Measurements from ENCODE around the gene ALG8. TPM values are rescaled to one million over a fixed set of nuclear protein-coding genes. Genes with fewer than 3 reads are reported as not detected.

The ALG8 gene
- total RNA-seq, 2 experiments from 2014 or later, result 47.3 to 51.6 TPM

DNA sequence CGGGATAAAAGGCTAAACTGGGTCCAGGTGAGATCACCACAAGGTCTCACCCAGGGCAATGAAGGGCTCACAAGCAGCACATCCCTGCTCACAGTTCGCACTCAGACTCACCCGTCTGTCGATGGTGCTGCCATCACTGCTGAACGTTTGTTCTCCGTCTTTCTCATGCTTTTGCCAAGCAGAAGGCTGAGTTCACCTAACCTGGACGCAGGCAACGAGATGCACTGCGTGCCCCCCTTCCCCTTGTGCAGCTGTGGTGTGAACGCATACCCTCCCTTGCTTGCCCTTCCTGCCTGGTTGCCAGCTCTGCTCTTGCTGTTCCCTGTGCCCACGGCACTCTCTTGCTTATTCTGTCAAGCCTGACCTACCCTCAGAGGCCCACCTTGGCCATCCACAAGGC lies 31.0 kb upstream of the ALG8 start:
- no peak for ATAC-seq
- no peaks in the 10 kb centered on the region for H3K4me1 Mint-ChIP-seq
- no peak for DNase-seq
- H3K9me3 Mint-ChIP-seq (ENCODE audit: low read depth), result no peaks in the 10 kb centered on the region
- H3K4me3 Mint-ChIP-seq, result no peak overlapping the region
- no peak overlapping the region for H3K27ac Mint-ChIP-seq
- peaks cover 5% of the 10 kb centered on the region for H3K36me3 Mint-ChIP-seq
- no peaks in the 10 kb centered on the region for H3K27me3 Mint-ChIP-seq
- CTCF ChIA-PET, result interaction anchor here (1.6 kb wide), 1 partner anchor 124 kb away, joined by 4 read pairs; no protein-coding TSS in a partner anchor

DNA sequence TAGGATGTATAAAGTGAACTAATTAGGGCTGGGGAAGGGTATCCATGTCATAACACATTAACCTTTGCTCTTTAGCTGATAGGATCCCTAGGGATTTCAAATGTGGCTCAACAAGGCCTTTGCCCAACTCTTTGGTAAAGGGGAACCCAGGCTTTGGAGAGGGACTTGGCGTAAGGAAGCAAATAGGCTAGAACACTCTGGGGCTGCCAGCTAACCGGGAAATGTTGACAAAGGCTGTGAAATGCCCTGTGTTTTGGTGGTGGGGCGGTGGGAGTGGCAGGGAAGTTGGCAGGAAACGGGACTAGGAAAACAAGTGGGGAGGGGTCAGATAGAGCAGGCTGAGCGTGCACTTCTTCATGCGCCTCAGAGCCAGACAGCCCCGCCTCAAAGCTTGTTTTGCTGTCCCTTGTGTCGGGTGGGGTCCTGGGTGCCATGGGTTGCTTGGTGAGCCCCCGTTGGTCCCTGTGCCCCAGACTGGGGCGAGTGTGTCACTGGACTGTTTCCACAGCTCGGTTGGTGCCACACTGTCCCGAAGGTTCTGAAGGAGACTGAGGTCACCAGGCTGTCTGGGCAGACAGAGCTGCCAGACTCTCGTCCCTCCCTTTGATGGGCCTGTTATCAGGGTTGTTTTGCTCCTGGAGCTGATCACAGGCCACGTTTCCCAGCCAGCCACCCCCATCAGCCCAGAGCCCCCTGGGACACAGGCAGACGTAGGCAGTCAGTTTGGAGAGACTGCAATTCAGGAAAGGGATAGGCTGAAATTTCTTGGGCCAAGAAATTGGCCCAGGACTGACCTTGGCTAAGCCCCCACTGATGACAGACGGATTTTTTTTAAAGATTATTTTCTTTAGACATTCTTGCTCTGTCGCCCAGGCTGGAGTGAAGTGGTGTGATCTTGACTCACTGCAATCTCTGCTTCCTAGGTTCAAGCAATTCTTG lies 29.4 kb upstream of the ALG8 start:
- no peak overlapping the region for H3K4me3 Mint-ChIP-seq
- no peak for ATAC-seq
- CTCF ChIA-PET, result no interaction called here
- no peak for DNase-seq
- no peaks in the 10 kb centered on the region for H3K9me3 Mint-ChIP-seq (ENCODE audit: low read depth)
- H3K27me3 Mint-ChIP-seq, result no peaks in the 10 kb centered on the region
- no peak overlapping the region for H3K27ac Mint-ChIP-seq
- no peaks in the 10 kb centered on the region for H3K4me1 Mint-ChIP-seq
- peaks cover 3% of the 10 kb centered on the region for H3K36me3 Mint-ChIP-seq

DNA sequence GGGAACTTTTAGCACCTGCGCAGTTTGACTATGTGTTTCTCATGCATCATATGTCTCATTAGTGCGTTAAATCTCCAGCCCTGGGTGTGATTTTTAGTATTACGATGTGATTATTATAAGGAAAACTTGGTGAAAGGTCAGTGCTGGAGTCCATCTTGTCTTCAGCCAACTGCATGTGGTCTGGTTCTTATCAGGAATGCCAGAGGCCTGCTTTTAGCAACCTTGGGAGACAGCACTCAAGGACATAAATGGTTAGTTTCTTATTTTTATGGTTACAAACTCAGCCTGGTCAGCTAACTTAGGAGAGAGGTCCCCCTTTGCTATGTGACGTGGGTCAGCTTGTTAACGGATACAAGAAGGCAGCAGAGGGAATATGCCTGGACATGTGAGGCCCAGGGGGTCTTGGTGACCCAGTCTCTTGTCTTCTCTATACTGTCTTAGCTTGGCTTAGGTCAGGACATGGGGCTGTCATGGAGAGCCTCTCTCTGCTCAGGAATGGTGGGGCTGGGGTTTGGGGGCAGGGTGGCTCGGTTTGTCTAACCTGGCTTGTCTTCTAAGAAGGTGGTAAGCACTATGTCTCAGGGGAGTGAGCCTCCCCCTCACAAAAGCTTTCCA lies 27.5 kb upstream of the ALG8 start:
- Mint-ChIP-seq H3K27ac (no peak overlapping the region), H3K9me3 (ENCODE audit: low read depth) (no peaks in the 10 kb centered on the region), H3K27me3 (no peaks in the 10 kb centered on the region), H3K4me3 (no peak overlapping the region), H3K4me1 (no peaks in the 10 kb centered on the region), H3K36me3 (no peaks in the 10 kb centered on the region)
- CTCF ChIA-PET, result no interaction called here
- ATAC-seq (no peak), DNase-seq (no peak)

DNA sequence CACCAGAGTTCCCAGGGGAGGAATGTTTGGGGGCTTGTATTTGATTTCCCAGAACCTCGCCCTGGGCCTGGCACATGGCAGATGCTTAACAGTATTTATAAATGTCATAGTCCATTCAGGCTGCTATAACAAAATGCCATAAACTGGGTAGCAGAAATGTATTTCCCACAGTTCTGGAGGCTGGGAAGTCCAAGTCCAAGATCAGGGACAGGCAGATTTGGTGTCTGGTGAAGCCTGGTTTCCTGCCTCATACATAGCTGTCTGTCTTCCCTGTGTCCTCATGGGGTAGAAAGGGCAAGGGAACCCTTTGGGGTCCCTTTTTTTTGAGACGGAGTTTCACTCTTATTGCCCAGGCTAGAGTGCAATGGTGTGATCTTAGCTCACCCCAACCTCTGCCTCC lies 25.0 kb upstream of the ALG8 start:
- H3K4me3 Mint-ChIP-seq, result no peak overlapping the region
- no peaks in the 10 kb centered on the region for H3K36me3 Mint-ChIP-seq
- no peaks in the 10 kb centered on the region for H3K4me1 Mint-ChIP-seq
- DNase-seq, result no peak
- no peak for ATAC-seq
- CTCF ChIA-PET, result no interaction called here
- no peak overlapping the region for H3K27ac Mint-ChIP-seq
- no peaks in the 10 kb centered on the region for H3K27me3 Mint-ChIP-seq
- no peaks in the 10 kb centered on the region for H3K9me3 Mint-ChIP-seq (ENCODE audit: low read depth)

DNA sequence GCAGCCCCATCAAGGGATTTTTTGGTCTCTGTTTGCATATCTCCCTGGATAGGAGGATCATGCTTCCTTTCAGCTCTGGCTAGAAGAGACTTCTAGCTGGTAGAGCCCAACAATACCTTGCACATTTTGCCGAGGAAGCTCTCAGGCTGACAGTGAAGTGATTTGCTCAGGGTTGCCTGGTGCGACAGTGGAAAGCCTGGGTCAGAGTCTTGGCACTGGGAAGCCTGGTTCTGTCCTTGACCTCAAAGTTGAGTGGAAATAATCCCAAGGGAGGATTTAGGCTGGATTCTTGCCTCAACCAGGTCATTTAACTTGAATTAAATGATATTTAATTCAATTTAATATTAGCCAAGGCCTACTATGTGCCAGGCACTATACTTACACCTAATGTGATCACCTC lies 24.4 kb upstream of the ALG8 start:
- Mint-ChIP-seq H3K9me3 (ENCODE audit: low read depth) (no peaks in the 10 kb centered on the region), H3K36me3 (no peaks in the 10 kb centered on the region), H3K27ac (no peak overlapping the region), H3K4me1 (no peaks in the 10 kb centered on the region), H3K27me3 (no peaks in the 10 kb centered on the region), H3K4me3 (no peak overlapping the region)
- ATAC-seq (no peak), DNase-seq (no peak)
- CTCF ChIA-PET, result no interaction called here

DNA sequence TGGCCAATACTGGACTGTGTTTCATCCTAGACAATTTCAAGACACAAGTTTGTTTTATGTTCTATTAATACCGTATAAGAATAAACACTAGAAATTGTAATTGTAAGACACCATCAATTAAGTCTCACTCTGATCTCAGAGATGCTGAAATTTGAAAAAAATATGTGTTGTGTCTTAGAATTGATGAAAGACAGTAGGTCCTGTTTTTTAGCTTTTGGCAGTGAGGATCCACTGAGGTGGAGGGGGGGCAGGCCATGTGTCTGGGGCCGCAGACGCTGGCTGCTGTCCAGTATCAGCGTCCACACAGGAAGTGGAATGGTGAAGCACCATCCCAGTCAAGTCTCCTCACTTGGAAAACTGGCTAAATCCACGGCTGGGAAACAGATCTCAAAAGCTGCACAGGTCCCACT lies 22.5 kb upstream of the ALG8 start:
- CTCF ChIA-PET, result no interaction called here
- H3K9me3 Mint-ChIP-seq (ENCODE audit: low read depth), result no peaks in the 10 kb centered on the region
- H3K4me3 Mint-ChIP-seq, result no peak overlapping the region
- no peaks in the 10 kb centered on the region for H3K27me3 Mint-ChIP-seq
- H3K36me3 Mint-ChIP-seq, result no peaks in the 10 kb centered on the region
- no peaks in the 10 kb centered on the region for H3K4me1 Mint-ChIP-seq
- H3K27ac Mint-ChIP-seq, result no peak overlapping the region
- no peak for DNase-seq
- no peak for ATAC-seq

DNA sequence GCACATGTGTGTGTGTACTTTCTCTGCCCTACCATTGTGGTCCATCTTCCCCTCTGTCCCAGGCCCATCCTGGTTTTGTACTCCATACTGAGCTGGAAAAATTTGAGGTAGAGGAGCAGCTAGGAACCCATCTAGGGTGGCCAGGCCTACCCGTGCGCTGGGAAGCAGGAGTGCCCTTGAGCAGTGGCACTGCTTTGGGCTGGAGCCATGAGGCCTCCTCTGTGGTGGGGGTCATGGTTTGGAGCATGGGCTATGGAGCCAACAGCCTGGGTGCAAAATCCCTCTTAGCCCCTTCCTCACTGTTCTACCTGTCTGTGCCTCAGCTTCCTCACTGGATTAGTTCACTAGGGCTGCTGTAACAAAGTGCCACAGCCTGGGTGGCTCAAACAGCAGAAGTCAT lies 21.9 kb upstream of the ALG8 start:
- no peak for ATAC-seq
- no peak for DNase-seq
- H3K27ac Mint-ChIP-seq, result no peak overlapping the region
- no peaks in the 10 kb centered on the region for H3K27me3 Mint-ChIP-seq
- H3K4me1 Mint-ChIP-seq, result no peaks in the 10 kb centered on the region
- CTCF ChIA-PET, result no interaction called here
- no peak overlapping the region for H3K4me3 Mint-ChIP-seq
- no peaks in the 10 kb centered on the region for H3K9me3 Mint-ChIP-seq (ENCODE audit: low read depth)
- H3K36me3 Mint-ChIP-seq, result no peaks in the 10 kb centered on the region

DNA sequence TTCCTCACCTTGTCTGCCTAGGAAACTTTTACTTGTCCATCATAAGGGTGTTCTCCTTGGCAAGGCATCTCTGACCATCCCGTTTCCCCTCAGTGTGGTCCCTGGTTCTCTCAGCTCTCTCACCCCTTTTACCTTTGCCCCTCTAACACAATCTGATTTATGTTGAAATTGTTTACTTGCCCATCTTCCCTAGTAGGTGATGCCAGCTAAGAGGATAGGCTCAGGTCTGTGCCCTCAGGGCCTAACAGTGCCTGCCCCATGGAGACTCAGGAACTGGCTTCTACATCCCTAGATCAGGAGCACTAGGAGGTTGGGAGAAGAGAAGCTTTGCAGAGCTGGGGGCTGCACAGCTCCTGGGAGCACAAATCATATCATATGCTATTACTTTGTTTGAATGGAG lies 21.1 kb upstream of the ALG8 start:
- DNase-seq (no peak), ATAC-seq (no peak)
- Mint-ChIP-seq H3K27ac (no peak overlapping the region), H3K4me3 (no peak overlapping the region), H3K4me1 (no peaks in the 10 kb centered on the region), H3K9me3 (ENCODE audit: low read depth) (no peaks in the 10 kb centered on the region), H3K27me3 (no peaks in the 10 kb centered on the region), H3K36me3 (no peaks in the 10 kb centered on the region)
- CTCF ChIA-PET, result interaction anchor here (1.1 kb wide), 1 partner anchor 28 kb away, joined by 3 read pairs; the partner anchor contains the start of gene KCTD21

DNA sequence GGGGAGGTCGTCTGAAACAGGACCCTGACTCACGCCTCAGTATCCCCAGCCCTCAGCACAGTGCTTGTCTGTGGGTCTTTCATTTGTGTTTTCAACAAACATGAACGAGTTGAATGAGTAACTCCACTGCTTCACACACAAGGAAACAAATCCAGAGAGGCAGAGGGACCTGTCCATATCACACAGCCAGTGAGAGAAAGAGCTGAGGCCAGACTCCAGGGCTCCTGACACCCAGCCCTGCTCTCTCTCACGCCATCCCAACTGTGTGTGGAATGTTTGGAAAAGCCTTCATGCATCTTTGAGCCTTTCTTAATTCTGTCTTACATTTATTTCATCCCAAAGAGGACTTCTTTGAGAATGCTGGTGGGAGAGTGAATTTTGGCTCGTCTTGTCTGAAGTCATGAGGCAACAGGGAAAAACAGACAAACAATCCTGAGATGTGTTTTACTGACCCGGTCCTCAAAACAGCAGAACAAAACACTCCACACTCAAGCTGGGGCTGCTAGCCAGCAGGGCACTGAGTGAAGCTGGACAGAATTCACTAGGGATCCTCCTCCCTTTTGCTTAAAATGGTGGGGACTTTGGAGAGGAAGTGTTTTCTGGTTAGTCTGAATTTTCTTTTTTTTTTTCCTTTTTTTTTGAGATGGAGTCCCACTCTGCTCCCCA lies 19.7 kb upstream of the ALG8 start:
- CTCF ChIA-PET, result interaction anchor here (1.1 kb wide), 1 partner anchor 29 kb away, joined by 3 read pairs; the partner anchor contains the start of gene KCTD21
- Mint-ChIP-seq H3K4me1 (no peaks in the 10 kb centered on the region), H3K4me3 (no peak overlapping the region), H3K27me3 (no peaks in the 10 kb centered on the region), H3K36me3 (no peaks in the 10 kb centered on the region), H3K9me3 (ENCODE audit: low read depth) (no peaks in the 10 kb centered on the region), H3K27ac (no peak overlapping the region)
- DNase-seq, result no peak
- ATAC-seq, result no peak

DNA sequence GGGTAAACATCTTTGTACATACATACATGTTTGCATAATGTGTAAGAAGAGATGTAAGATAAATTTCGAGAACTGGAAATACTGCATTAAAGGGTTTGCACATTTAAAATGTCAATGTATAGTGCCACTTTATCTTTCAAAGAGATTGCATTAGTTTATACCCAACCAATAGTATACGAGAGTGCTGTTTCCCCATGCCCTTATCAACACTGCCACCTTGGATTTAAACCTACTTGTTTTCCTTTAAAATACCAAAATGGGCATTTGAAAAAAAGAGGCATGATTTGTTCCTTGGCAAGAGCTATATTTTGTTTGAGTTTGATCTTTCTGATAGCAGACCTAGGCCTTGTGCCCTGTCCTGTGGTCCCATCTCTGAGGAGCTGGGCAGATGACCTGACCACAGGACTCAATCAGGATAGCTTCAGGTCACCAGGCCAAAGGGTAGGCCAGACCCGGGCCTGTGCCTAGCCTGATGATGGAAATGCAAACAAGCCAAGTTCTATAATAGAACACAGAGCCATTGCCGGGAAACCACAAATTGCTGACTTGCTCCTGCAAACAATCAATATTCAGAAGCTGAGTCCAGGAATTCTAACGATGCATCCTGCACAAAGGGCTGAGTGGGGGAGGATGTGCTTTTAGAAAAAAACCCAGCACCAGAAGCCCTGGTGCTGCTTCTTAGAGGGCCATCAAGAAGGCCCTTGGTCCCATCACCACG lies 16.9 kb upstream of the ALG8 start:
- no peaks in the 10 kb centered on the region for H3K4me1 Mint-ChIP-seq
- no peaks in the 10 kb centered on the region for H3K36me3 Mint-ChIP-seq
- H3K27ac Mint-ChIP-seq, result no peak overlapping the region
- no peaks in the 10 kb centered on the region for H3K27me3 Mint-ChIP-seq
- ATAC-seq, result no peak
- CTCF ChIA-PET, result no interaction called here
- H3K4me3 Mint-ChIP-seq, result no peak overlapping the region
- no peaks in the 10 kb centered on the region for H3K9me3 Mint-ChIP-seq (ENCODE audit: low read depth)
- no peak for DNase-seq

DNA sequence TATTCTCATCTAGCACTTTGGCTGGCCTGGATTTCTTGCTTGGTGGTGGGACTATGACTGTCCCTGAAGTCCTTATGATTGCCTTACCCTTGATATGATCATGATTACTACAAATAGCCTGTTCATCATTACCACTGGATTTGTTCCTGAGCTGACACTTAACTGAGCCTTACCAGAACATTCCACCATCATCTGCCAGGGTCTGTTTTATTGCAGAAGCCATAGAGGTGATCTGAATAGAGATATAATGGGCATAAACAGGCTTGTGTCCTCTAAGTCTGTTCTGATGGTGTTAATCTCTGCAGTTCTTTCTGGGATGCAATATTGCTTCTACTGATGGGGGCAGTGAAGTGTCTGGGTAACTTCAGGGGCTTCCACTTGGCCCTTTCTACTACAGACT lies 12.4 kb upstream of the ALG8 start:
- DNase-seq (no peak), ATAC-seq (no peak)
- no peak overlapping the region for H3K4me3 Mint-ChIP-seq
- H3K4me1 Mint-ChIP-seq, result no peaks in the 10 kb centered on the region
- no peaks in the 10 kb centered on the region for H3K36me3 Mint-ChIP-seq
- CTCF ChIA-PET, result interaction anchor here (1.3 kb wide), 1 partner anchor 12 kb away, joined by 3 read pairs; the partner anchor contains the start of gene ALG8
- H3K9me3 Mint-ChIP-seq (ENCODE audit: low read depth), result no peaks in the 10 kb centered on the region
- H3K27ac Mint-ChIP-seq, result no peak overlapping the region
- H3K27me3 Mint-ChIP-seq, result no peaks in the 10 kb centered on the region

DNA sequence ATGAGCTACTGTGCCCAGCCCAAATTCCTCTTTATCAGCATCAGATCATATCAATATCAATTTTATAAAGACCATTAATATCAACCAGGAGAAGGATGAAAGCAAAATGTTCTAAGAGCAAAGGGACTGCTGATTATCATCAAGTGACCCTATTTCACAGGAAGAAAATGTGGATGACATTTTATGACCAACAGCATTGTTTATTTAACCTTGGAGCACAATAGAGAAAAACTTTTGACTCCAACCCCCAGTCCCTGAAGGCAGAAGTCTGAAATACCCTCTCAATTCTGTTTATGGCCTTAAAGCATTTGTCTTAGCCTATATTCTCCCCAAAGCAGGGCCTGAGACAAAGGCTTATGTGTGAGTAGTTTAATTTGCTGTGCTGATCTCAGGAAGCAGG lies 11.3 kb upstream of the ALG8 start:
- CTCF ChIA-PET, result interaction anchor here (1.3 to 2.1 kb wide), 2 partner anchors 11 to 413 kb away, joined by 3 to 6 read pairs; partner anchors contain the start of gene ALG8
- no peaks in the 10 kb centered on the region for H3K9me3 Mint-ChIP-seq (ENCODE audit: low read depth)
- no peaks in the 10 kb centered on the region for H3K27me3 Mint-ChIP-seq
- no peak overlapping the region for H3K27ac Mint-ChIP-seq
- no peak overlapping the region for H3K4me3 Mint-ChIP-seq
- ATAC-seq (no peak), DNase-seq (no peak)
- no peaks in the 10 kb centered on the region for H3K36me3 Mint-ChIP-seq
- no peaks in the 10 kb centered on the region for H3K4me1 Mint-ChIP-seq

DNA sequence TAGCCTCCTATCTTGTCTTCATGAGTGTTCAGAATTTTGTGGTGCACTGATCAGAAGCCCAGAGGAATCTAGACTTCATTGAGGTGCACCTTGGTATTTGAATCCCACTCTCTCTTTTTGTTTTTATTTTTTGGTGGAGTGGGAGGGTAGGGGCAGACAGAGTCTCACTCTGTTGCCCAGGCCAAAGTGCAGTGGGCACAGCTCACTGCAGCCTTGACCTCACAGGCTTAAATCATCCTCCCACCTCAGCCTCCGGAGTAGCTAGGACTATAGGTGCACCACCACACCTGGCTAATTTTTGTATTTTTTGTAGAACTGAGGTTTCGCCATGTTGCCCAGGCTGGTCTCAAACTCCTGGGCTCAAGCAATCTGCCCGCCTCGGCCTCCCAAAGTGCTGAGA lies 10.9 kb upstream of the ALG8 start:
- Mint-ChIP-seq H3K4me1 (no peaks in the 10 kb centered on the region), H3K9me3 (ENCODE audit: low read depth) (no peaks in the 10 kb centered on the region), H3K27me3 (no peaks in the 10 kb centered on the region), H3K4me3 (no peak overlapping the region), H3K27ac (no peak overlapping the region), H3K36me3 (no peaks in the 10 kb centered on the region)
- CTCF ChIA-PET, result interaction anchor here (2.1 kb wide), 1 partner anchor 413 kb away, joined by 6 read pairs; no protein-coding TSS in a partner anchor
- DNase-seq (no peak), ATAC-seq (no peak)

All from activated CD8-positive, alpha-beta memory T cell treated with anti-CD3 and anti-CD28 coated beads, Interleukin-2, amount 10 ng/mL, durations not matched to agents 7 days and 5 days (primary cell).